NCI-H82 treated with DMSO at 0.1 percent for 48 hours (cell line): ENCODE data around the gene ITCH.
"Not testable (repeated sequence)": the region's sequence is repeated elsewhere in the genome, so short reads cannot be mapped to it uniquely, and the experiment has no call there.

Source experiments
- DNase-seq: peaks from one replicate; lab custom pipeline; 2025; ENCODE audit not compliant: unreplicated experiment; lab: John Stamatoyannopoulos, UW

The ITCH gene

DNA sequence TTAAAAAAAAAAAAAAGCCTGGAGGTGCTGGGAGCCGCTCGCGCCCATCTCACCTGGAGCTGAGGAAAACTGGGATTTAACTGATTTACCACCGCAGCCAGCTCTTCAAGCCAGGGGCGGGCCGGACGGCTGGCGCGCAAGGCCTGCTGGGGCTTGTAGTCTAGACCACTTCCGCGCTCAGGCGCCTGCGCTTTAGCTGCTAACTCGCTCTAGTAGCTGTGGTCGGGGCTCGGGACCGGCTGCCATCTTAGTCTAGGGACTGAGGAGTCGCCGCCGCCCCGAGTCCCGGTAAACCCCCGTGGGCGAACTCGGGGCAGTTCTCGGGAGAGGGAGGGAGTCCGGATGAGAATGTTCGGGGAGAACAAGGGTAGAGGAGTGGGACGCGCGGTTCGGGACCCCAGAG lies at the start of gene ITCH:
Gene ITCH (plus strand): TSS at position 212 of the 403 bp plus-strand sequence. CDS start 30,539 bp downstream, outside the sequence.
- peak; percentile 86 for DNase-seq

DNA sequence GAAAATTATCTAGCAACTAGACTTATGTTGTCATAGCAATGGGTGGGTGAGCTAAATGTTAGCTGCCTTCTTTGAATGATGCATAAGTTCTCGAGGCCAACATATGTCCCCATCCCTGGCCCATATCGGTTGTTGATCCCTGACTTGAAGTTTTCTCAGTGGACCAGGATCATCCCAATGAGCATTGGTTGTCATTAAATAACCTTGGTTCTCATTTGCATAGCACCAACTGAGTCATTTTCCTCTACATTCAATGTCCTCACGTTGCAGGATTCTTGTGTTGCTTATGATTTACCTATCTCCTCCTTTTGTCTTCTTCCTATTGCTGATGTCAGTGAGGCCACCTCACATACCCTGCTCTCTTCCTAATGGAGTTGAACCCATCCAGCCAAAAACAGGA lies 47.8 kb upstream of the ITCH start:
- no peak for DNase-seq

DNA sequence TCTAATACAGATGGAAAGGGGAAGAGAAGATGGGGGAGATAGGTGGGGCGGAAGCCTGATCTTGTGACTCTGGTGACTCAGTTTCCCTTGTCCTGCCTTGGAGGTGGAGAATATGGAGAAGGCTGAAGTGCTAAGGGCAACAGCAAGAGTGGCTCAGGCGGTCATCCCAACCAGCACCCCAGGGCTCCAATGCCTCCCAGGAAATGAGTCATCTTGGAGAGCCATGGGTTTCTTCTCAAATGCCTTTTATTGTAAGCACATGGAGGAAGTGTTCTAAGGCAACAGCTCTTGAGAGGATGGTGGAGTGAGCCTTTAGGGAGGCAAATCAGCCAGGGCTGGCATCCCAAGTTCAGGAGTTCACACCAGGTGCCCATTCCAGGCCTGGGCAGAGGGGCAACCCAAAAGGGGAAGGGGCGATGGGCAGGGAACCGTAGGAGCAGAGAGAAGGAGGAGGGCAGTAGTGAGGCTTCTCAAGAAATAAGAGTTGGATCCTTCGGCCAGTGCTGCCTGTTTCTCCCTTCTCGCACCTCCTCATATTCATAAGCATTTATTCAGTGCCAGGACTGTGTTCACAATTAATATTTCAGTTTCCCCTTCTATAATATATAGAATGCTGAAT lies 46.8 kb upstream of the ITCH start:
- no peak for DNase-seq

DNA sequence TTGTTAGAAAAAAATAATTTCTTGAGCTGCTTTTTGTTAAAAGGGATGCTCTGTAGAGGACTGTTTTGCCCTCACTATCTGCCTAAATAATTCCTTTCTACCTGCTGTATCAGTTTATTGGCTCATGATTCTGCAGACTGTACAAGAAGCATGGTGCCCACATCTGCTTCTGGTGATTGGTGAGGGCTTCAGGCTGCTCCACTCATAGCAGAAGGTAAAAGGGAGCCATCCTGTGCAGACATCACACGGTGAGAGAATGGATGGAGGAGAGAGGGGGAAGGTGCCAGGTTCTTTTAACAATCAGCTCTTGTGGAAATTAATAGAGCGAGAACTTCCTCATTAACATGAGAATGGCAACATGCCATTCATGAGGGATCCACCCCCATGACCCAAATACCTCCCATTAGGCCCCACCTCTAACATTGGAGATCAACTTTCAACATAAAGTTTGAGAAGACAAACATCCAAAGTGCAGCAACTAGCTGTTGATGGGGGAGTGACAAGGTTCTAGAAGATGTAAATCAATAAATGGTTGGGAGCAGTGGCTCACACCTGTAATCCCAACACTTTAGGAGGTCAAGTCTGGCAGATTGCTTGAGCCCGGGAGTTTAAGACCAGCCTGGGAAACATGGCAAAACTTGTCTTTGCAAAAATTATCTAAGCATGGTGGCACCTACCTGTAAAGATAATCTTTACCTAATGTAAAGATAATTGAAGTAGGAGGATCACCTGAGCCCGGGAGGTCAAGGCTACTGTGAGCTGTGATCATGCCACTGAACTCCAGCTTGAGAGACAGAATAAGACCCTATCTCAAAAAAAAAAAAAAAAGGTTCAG lies 44.2 kb upstream of the ITCH start:
- no peak for DNase-seq

DNA sequence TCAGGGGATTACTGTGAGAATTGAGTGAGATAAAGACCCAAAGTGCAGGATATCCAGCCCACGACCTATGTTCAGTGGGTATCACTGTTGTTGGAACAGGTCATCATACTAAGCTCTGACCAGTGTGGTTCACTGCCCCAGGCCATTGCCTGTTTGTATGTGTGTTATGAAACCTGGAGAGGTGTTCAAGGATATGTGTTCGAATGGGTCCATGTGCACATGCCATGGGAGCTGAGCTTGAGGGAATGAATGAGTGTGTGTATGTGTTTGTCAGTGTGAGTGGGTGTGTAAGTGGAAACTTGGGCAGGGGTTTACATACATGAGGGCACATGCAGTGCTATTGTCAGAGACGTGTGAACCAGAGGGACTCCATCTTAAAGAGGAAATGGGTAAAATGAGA lies 42.2 kb upstream of the ITCH start:
- DNase-seq, result no peak

DNA sequence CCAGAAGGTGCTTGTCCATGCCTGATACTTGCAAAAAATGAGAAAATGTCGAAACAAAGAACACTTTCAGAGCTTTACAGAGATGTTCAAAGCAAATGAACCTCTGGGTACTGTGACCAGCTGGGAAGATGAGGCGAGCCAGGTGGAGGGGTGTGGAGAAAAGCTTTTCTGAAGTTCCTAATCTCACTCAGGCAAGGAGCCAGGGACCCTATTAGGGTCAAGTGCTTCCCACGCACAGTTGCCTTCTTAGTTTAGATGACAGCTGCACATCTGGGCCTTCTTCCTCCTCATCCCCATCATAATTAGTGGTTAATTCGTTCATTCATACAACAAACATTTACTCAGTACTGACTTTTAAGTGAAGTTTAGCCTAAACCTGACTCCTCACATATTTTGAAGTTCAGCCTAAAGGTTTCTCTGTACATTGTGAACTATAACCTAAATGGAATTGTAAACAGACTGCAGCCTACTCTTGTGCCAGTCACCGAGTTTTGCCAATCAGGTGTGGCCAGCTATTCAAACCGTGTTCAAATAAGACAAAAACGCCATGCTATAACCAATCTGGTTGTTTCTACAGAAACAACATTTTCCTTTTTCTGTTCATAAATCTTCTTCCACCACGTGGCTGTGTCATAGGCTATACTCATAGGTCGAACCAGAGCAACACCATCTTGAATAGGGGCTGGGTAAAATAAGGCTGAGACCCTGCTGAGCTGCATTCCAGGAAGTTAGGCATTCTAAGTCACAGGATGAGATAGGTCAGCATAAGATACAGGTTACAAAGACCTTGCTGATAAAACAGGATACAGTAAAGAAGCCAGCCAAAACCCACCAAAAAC lies 40.6 kb upstream of the ITCH start:
- peak; percentile 49 for DNase-seq

DNA sequence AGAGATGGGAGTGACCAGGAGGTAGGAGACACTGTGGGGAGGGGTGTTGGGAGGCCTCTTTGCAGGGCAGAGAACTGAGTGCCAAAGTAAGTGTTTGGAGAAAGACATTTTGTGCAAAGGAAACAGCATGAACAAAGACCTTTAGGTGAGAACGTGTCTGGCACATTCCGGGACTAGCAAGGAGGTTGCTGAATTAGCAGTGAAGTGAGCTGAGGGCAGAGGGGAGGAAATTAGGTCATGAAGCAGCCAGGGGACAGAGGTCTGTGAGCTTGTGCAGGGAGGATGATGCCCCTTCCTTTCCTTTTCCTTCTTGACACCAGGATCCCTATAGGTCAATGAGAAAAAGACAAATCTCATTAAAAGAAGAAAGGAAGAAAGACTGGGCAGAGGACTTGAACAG lies 38.5 kb upstream of the ITCH start:
- no peak for DNase-seq

DNA sequence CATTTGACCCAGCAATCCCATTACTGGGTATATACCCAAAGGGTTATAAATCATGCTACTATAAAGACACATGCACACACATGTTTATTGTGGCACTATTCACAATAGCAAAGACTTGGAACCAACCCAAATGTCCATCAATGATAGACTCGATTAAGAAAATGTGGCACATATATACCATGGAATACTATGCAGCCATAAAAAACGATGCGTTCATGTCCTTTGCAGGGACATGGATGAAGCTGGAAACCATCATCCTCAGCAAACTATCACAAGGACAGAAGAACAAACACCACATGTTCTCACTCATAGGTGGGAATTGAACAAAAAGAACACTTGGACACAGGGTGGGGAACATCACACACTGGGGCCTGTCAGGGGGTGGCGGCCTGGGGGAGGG lies 34.9 kb upstream of the ITCH start:
- not testable (repeated sequence) for DNase-seq

DNA sequence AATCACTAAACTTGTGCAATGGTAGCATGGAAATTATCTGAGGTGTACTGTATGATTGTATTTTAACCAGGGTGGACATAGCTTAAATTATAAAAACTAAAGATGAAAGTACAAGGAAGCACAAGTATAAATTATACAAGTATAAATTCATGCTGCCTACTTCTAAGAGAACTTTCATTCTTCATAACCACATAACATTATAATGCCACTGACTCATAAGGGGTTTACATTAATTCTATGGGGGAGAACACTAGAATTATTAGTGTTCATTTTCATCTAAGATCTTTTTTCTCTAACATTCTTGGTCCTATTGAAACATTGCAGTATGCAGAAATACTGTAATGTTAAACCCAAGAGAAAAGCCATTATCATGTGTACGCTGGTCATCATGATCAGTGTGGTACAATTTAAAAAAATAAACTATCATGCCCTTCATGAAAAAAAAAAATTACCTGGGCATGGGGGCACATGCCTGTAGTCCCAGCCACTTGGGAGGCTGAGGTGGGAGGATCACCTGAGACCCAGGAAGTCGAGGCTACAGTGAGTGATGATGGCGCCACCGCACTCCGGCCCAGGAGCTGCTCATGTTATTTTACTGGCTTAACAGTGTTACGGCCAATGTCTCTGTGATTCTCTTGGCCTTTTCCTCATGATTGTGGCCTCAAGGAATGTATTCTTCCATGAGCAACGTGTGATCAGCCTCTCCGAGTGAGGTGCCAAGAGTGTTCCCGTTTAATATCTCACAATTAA lies 34.0 kb upstream of the ITCH start:
- DNase-seq, result no peak

DNA sequence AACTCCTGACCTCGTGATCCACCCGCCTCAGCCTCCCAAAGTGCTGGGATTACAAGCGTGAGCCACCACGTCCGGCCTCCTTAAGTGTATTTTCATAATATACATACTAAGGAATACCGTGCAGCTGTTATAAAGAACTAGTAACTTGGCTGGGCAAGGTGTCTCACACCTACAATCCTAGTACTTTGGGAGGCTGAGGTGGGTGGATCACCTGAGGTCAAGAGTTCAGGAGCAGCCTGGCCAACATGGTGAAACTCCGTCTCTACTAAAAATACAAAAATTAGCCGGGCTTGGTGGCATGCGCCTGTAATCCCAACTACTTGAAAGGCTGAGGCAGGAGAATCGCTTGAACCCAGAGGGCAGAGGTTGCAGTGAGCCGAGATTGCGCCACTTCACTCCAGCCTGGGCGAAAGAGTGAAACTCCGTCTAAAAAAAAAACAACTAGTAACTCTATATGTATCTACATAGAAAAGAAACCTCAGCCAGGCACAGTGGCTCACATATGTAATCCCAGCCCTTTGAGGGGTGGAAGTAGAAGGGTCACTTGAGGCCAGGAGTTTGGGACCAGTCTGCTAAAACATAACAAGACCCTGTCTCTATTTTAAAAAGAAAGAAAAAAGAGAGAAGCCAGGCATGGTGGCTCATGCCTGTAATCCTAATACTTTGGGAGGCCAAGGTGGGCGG lies 32.1 kb upstream of the ITCH start:
- DNase-seq, result not testable (repeated sequence)

DNA sequence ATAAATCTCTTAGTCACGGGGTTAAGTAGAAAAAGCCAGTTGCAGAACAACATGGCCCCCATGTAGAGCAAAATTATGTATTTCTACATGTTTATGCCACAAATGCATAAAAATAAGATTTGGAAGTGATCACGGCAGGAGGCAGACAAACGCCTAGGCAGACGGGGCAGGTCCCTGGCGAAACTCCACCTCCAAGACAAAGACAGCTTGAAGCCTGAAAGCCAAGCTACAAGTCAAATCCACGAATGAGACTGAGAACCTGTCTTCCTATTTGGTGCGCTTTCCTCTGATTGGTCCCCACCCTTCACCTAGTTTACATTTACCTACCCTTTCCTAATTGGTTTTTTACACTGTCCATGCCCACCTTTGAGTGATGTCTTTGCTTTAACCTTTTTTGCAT lies 31.2 kb upstream of the ITCH start:
- DNase-seq, result no peak

DNA sequence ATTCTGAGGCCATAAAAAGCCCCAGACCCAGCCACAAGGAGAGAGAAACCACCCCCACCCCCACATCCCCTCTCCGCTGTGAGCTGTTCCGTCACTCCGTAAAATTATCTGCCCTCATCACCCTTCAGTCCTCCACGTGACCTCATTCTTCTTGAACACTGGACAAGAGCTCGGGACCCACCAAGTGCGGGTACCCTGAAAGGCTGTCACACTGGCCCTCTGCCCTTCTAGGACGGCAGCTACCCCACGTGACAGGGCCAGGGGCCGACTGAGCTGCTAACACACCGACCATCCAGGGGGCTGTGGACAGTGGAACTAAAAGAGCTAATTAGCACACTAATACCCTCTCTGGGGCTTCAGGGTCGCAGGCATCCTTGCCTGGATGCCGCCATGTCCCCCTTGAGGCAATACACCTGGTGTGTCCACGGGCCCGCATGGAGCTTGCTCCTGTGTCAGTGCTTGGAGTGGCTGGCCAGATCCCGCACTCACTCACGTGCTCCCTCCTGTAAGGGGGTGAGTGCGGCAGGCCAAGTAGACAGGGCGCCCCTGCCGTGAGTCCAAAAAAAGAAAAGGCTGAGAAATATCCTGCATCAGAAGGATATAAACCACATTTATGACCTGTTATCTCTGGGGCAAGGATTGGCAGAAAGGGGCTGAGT lies 30.7 kb upstream of the ITCH start:
- no peak for DNase-seq

DNA sequence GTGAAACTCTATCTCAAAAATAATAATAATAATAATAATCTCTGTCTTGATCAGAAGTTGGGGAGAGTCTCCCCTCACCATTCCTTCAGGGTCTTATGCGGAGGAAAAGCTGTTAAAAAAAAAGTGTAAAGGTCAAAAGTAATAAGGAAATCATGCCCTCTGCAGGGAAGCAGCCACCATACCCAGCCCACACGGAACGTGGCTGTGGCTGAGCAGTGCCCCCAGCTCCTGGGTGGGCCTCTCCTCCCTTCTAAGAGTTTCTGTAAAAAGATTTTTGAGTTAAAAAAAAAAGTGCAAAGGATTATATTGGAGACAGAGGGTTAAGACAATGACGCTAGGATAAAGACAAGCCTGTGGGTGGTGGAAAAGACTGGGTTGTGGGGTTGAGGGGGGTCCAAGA lies 29.3 kb upstream of the ITCH start:
- DNase-seq, result no peak

DNA sequence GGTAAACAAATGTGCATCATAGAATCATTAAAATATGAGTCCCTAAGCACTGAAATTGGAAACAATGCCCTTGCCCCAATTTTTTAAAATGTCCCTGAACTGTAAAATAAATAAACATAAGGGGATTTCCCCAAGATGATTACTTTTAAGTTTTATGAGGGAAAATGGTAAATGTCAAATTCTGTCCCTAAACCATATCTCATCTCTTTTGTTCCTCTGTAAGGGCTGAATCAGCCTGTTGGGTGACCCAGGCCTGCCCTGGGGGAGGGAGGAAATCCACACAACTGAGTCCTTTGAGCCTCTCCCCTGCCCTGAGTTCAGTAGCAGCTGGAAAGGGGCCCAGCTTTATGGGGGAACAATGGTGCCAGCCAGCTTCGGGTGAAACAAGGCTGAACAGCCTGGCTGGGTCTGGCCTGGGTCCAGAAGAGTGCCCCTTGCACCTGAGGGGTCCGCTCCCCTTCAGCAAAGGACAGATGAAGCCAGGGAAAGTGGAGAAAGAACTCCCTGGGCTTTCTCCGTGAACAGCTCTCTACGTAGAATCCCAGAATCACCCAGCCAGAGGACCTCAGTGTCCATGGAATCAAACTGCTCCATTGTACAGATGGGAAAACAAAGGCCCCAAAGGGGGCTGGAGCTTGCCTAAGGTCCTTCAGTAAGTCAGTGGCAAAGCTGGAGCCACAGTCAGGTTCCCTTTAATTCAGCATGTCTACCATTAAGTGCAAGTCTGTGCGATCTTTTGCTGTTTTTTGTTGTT lies 28.2 kb upstream of the ITCH start:
- no peak for DNase-seq

DNA sequence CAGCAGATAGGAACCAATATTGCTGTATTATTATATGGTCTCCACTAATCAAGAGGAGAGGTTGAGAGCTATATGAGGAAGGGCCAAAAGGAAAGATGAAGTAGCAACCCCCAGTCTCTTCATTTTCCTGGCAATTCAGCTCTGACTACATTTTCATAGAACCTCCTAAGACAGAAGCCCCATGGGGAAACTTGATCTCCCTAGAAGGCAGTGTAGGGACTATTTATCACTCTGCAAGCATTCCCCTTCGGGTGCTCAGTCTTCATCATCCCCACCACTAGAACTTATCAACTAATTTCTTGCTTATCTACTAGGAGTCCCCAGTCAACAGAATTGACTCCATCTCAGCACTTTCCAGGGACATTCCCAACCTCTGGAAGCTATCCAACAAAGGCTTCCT lies 25.5 kb upstream of the ITCH start:
- DNase-seq, result no peak

DNA sequence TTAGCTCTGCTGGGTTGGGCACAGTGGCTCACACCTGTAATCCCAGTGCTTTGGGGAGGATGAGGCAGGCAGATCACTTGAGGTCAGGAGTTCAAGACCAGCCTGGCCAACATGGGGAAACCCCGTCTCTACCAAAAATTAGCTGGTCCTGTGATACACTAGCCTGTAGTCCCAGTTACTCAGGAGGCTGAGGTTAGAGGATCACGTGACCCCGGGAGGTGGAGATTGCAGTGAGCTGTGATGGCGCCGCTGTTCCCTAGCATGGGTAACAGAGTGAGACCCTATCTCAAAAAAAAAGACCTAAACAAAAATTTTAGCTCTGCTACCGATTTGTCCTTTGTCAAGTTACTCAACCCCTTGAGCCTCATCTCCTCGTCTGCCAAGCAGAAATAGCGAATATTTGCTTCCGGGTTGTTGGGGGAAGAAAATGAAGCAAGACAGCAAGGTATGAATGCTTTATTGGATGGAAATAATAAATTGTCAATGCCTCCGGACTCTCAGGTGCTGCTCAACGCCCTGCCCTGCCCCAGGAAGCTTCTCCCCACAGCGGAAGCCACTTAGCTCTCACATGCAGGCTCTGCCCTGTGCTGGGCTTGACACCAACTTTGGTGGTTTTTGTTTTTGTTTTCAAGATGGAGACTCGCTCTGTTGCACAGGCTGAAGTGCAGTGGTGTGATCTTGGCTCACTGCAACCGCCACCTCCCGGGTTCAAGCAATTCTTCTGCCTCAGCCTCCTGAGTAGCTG lies 24.9 kb upstream of the ITCH start:
- no peak for DNase-seq

DNA sequence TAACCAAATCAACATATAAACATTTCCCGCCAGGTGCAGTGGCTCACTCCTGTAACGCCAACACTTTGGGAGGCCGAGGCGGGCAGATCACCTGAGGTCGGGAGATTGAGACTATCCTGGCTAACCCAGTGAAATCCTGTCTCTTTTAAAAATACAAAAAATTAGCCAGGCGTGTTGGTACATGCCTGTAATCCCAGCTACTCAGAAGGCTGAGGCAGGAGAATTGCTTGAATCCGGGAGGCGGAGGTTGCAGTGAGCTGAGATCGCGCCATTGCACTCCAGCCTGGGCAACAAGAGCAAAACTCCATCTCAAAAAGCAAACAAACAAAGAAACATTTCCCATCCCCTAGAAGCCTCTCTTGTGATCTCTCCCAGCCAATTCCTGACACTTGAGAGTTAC lies 22.3 kb upstream of the ITCH start:
- not testable (repeated sequence) for DNase-seq

DNA sequence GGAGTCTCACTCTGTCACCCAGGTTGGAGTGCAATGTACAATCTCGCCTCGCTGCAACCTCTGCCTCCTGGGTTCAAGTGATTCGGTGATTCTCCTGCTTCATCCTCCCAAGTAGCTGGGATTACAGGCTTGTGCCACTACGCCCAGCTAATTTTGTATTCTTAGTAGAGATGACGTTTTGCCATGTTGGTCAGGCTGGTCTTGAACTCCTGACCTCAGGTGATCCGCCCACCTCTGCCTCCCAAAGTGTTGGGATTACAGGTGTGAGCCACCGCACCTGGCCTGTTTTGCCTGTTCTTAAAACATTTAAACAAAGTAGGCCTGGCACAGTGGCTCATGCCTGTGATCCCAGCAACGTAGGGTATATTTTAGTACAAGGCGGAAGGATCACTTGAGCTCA lies 21.9 kb upstream of the ITCH start:
- not testable (repeated sequence) for DNase-seq
